Gastrocnemius medialis (tissue), 4 donors: ENCODE results near the gene PIAS1.
A peak's percentile ranks its signal among the peaks of the same experiment; 100 is the strongest.

Source experiments
- POLR2A ChIP-seq, 2 donors: fragments of 450-650 bp; IDR thresholded peaks; one replicate each; pipeline ENCODE4 v1.6.1; 2017; ENCODE audit warnings: antibody characterized with exemption in 2 of 2, mild to moderate bottlenecking in 2 of 2, moderate library complexity in 2 of 2
- TF ChIP-seq, protein P1 (sequence below), 5 experiments: fragments of 450-650 bp in 3 of 5; fragments of 200-600 bp in 2 of 5; sonication (generic) in 2 of 5; IDR thresholded peaks in 4 of 5; conservative IDR thresholded peaks in 1 of 5; 1 replicate in 4 of 5; 2 replicates in 1 of 5; pipeline ENCODE4 v1.5.1; 2016 to 2019; ENCODE audit warnings: antibody characterized with exemption in 5 of 5, mild to moderate bottlenecking in 3 of 5, moderate library complexity in 3 of 5

DNA sequence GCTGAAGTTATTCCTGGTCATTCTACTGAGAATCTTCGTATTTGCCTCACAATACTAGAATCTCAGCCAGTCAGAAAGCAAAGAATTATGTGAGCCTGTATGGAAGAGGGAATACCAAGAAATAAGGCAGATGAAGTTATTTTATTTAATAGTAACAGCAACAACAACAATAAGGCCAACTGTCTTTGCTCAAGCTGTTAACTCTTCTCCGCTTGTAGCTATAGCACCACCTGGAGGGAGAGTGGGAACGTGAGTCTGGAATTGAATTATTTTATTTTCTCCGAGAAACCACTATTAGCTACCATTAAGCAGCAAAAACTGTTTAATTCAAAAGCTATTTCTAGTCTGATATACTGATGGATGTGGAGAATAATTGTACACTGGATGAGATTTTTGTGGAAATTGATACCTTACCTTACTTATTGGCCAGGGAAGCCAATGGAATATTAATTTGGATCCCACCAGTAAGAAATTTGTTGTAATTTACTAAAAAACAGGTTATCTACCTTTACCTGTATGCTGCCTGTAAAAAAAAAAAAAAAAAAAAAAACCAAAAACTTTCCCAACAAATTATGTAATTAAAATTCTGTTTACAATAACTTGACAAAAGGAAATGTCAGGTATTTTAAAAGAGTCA is 100.9 kb downstream of the PIAS1 start:
- TF ChIP-seq, protein P1, sequence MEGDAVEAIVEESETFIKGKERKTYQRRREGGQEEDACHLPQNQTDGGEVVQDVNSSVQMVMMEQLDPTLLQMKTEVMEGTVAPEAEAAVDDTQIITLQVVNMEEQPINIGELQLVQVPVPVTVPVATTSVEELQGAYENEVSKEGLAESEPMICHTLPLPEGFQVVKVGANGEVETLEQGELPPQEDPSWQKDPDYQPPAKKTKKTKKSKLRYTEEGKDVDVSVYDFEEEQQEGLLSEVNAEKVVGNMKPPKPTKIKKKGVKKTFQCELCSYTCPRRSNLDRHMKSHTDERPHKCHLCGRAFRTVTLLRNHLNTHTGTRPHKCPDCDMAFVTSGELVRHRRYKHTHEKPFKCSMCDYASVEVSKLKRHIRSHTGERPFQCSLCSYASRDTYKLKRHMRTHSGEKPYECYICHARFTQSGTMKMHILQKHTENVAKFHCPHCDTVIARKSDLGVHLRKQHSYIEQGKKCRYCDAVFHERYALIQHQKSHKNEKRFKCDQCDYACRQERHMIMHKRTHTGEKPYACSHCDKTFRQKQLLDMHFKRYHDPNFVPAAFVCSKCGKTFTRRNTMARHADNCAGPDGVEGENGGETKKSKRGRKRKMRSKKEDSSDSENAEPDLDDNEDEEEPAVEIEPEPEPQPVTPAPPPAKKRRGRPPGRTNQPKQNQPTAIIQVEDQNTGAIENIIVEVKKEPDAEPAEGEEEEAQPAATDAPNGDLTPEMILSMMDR (IDR thresholded peaks at IDR 0.05 in 4 of 5, conservative IDR thresholded peaks at IDR 0.05 in 1 of 5): peak; percentile 57 to 78 (median 68)
- no peak for TF ChIP-seq POLR2A (IDR thresholded peaks at IDR 0.05)
